HG03095 (cell line): Measurements from ENCODE around the gene OTUB1.
"Not testable (repeated sequence)": the region's sequence is repeated elsewhere in the genome, so short reads cannot be mapped to it uniquely, and the experiment has no call there.

ENCODE experiments used
- ATAC-seq: cut with Tn5 transposase; IDR thresholded peaks from one replicate; pipeline ENCODE4 v1.9.1; 2021; ENCODE audit warnings: moderate library complexity; ENCODE audit not compliant: unreplicated experiment

OTUB1 gene

GRCh38 chr11:64042301-64042700, 56.1 kb downstream of the OTUB1 start:
- no peak for ATAC-seq

DNA sequence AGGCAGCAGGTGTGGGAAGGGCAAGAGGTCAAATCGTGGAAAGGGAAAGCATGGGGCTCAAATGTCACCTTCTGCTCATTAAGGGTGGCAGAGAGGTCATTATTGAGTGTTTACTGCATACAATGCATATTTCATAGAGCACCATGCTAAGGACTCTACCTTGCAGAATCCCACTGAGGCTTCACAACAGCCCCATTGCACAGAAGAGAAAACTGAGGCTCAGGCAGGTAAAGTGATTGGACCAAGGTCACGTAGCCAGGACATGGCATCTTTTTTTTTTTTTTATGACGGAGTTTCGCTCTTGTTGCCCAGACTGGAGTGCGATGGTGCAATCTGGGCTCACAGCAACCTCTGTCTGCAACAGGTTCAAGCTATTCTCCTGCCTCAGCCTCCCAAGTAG, 57.3 kb downstream of the OTUB1 start:
- no peak for ATAC-seq

DNA sequence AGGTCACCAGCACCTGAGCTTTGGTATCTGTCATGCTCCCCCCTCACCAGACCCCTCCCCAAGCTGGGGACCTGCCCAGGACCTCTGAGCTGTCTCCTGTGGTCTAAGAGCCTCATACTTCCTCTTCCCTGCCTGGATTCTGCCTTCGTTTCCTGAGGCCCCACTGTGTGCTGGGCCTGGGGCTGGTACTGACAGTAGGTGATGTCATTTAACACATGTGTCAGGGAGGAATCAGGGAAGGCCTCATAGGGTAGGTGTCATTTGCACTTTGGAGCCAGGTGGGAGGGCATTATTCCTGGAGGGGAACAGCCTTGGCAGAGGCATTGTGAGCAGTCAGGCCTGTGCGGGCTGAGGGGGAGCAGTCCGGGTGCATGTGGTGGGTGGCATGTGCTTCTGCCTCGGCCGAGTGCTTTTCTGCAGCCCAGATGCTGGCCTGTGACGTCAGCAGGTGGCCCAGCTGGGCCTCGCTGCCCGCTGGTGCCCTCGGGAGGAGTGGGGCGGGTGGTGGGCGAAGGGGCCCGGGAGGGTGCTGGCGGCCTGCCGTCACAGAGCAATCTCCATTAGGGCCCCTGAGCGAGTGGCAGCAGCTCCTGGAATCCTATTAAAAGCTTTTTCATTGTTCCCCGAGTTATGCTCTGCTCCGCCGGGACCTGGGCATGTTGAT, 58.6 kb downstream of the OTUB1 start:
- no peak for ATAC-seq

GRCh38 chr11:64045700-64046099, 59.5 kb downstream of the OTUB1 start:
- no peak for ATAC-seq

GRCh38 chr11:64047373-64047772, 61.1 kb downstream of the OTUB1 start:
- ATAC-seq, result not testable (repeated sequence)
